IMR-90 (cell line): ENCODE data around the gene SLC35F3. TPM values are rescaled to one million over a fixed set of nuclear protein-coding genes. Genes with fewer than 3 reads are reported as not detected.

Experiments
- ATAC-seq: fragments of 200-7000 bp; cut with Tn5 transposase; 2 replicates; pipeline ENCODE4 v1.9.1; 2020; ENCODE audit warnings: low read depth, mild to moderate bottlenecking, moderate library complexity
- BruUV-seq: library from RNA; stranded (reverse); fragments of 400-500 nt; replicated peaks from 2 replicates; lab custom pipeline; 2021; lab: Mats Ljungman, UMichigan
- CTCF ChIA-PET: fragments of 300-600 bp; formaldehyde crosslinking; extraction: SDS; loops from one replicate; lab custom pipeline; 2021; ENCODE audit warnings: antibody characterized with exemption; lab: Yijun Ruan, JAX
- POLR2A ChIA-PET: fragments of 300-600 bp; sonication (Branson Sonifier 250); formaldehyde crosslinking; loops from one replicate; lab custom pipeline; 2022; ENCODE audit warnings: antibody characterized with exemption; ENCODE audit not compliant: unreplicated experiment; lab: Charles Lee
- DNase-seq: peaks from one replicate; pipeline ENCODE4 v3.0.0; 2013
- H2AFZ ChIP-seq: replicated peaks from 2 replicates; pipeline ENCODE3; 2013; ENCODE audit warnings: low read length, mild to moderate bottlenecking; ENCODE audit not compliant: poor library complexity
- H2AK5ac ChIP-seq: 2 replicates; pipeline ENCODE4 v1.6.1; 2013; ENCODE audit warnings: low read depth, low read length, inconsistent platforms
- H2AK9ac ChIP-seq: replicated peaks from 2 replicates; pipeline ENCODE3; 2013; ENCODE audit warnings: mild to moderate bottlenecking, low read depth, low read length, moderate library complexity; ENCODE audit not compliant: poor library complexity
- H2BK120ac ChIP-seq: 2 replicates; pipeline ENCODE4 v1.6.1; 2013; ENCODE audit warnings: low read depth, low read length, inconsistent platforms
- H2BK15ac ChIP-seq: 3 replicates; pipeline ENCODE4 v1.6.1; 2013; ENCODE audit warnings: low read depth, low read length, inconsistent platforms
- H2BK20ac ChIP-seq: 2 replicates; pipeline ENCODE4 v1.6.1; 2013; ENCODE audit warnings: low read depth, mild to moderate bottlenecking, inconsistent platforms, low read length, moderate library complexity
- H2BK5ac ChIP-seq: 2 replicates; pipeline ENCODE4 v1.6.1; 2013; ENCODE audit warnings: mild to moderate bottlenecking, low read depth, low read length, inconsistent platforms; ENCODE audit not compliant: poor library complexity, severe bottlenecking
- H3K14ac ChIP-seq: replicated peaks from 2 replicates; pipeline ENCODE4 v1.6.1; 2013; ENCODE audit warnings: low read depth, low read length, inconsistent platforms
- H3K18ac ChIP-seq: 2 replicates; pipeline ENCODE4 v1.6.1; 2013; ENCODE audit warnings: low read depth, low read length, control low read depth
- H3K23ac ChIP-seq: 2 replicates; pipeline ENCODE4 v1.6.1; 2013; ENCODE audit warnings: low read depth, low read length, inconsistent platforms
- H3K27ac ChIP-seq: 2 replicates; pipeline ENCODE4 v1.5.1; 2013; ENCODE audit warnings: mild to moderate bottlenecking, control low read depth, low read length; ENCODE audit not compliant: insufficient read depth
- H3K27me3 ChIP-seq: 2 replicates; pipeline ENCODE4 v1.6.1; 2013; ENCODE audit warnings: low read length; ENCODE audit not compliant: control insufficient read depth, insufficient read depth
- H3K36me3 ChIP-seq: 2 replicates; pipeline ENCODE4 v1.6.1; 2013; ENCODE audit warnings: low read length, mixed read lengths; ENCODE audit not compliant: control insufficient read depth, insufficient read depth
- H3K4ac ChIP-seq: 2 replicates; pipeline ENCODE4 v1.6.1; 2013; ENCODE audit warnings: low read depth, low read length, inconsistent platforms
- H3K4me1 ChIP-seq: 2 replicates; pipeline ENCODE4 v1.6.1; 2013; ENCODE audit warnings: low read length, mixed read lengths; ENCODE audit not compliant: control insufficient read depth, insufficient read depth
- H3K4me2 ChIP-seq: 2 replicates; pipeline ENCODE4 v1.6.1; 2013; ENCODE audit warnings: low read depth, mild to moderate bottlenecking, control low read depth, low read length, moderate library complexity
- H3K4me3 ChIP-seq: 2 replicates; pipeline ENCODE4 v1.5.1; 2013; ENCODE audit warnings: low read depth, mild to moderate bottlenecking, control low read depth, low read length, moderate library complexity; ENCODE audit not compliant: insufficient read depth
- H3K56ac ChIP-seq: 2 replicates; pipeline ENCODE4 v1.6.1; 2013; ENCODE audit warnings: low read length, inconsistent platforms; ENCODE audit not compliant: insufficient read depth; ENCODE audit errors: extremely low read depth
- H3K79me1 ChIP-seq, 2 experiments: 2 replicates each; pipeline ENCODE4 v1.6.1; 2013; ENCODE audit warnings: low read length in 2 of 2, inconsistent platforms in 1 of 2, low read depth in 1 of 2
- H3K9ac ChIP-seq: 2 replicates; pipeline ENCODE4 v1.6.1; 2013; ENCODE audit warnings: low read depth, low read length, control low read depth
- H3K9me1 ChIP-seq: 2 replicates; pipeline ENCODE4 v1.6.1; 2013; ENCODE audit warnings: low read length, inconsistent platforms; ENCODE audit not compliant: insufficient read depth
- H3K9me3 ChIP-seq: 2 replicates; pipeline ENCODE4 v1.6.1; 2013; ENCODE audit warnings: low read length; ENCODE audit not compliant: control insufficient read depth, insufficient read depth
- H4K20me1 ChIP-seq: 2 replicates; pipeline ENCODE4 v1.6.1; 2013; ENCODE audit warnings: low read length, inconsistent platforms; ENCODE audit not compliant: insufficient read depth
- H4K5ac ChIP-seq: 2 replicates; pipeline ENCODE4 v1.6.1; 2013; ENCODE audit warnings: mild to moderate bottlenecking, low read depth, low read length, control low read depth
- H4K8ac ChIP-seq, 2 experiments: 2 replicates each; pipeline ENCODE4 v1.6.1; 2013; ENCODE audit warnings: low read depth in 2 of 2, low read length in 2 of 2, control low read depth in 1 of 2, inconsistent platforms in 1 of 2
- H4K91ac ChIP-seq: 2 replicates; pipeline ENCODE4 v1.6.1; 2013; ENCODE audit warnings: low read depth, low read length, inconsistent platforms; ENCODE audit not compliant: insufficient read depth
- ELK1 ChIP-seq: fragments of 150-350 bp; IDR thresholded peaks from 2 replicates; pipeline ENCODE4 v1.6.1; 2016; ENCODE audit warnings: low read depth, mild to moderate bottlenecking, low read length, moderate library complexity, borderline replicate concordance
- MAFK ChIP-seq: IDR thresholded peaks from 2 replicates; pipeline ENCODE4 v1.6.1; 2012; ENCODE audit warnings: low read depth, low read length, improper control_type of control experiment
- MAZ ChIP-seq: IDR thresholded peaks from 2 replicates; pipeline ENCODE4 v1.6.1; 2012; ENCODE audit warnings: low read depth, mild to moderate bottlenecking, low read length, improper control_type of control experiment, moderate library complexity, borderline replicate concordance
- NFE2L2 ChIP-seq: fragments of 150-350 bp; IDR thresholded peaks from 2 replicates; pipeline ENCODE4 v1.6.1; 2016; ENCODE audit warnings: low read depth, mild to moderate bottlenecking, low read length
- POLR2A ChIP-seq: IDR thresholded peaks from 2 replicates; pipeline ENCODE4 v1.6.1; 2012; ENCODE audit warnings: mild to moderate bottlenecking, low read depth, low read length
- RAD21 ChIP-seq: IDR thresholded peaks from 2 replicates; pipeline ENCODE4 v1.6.1; 2012; ENCODE audit warnings: low read length, improper control_type of control experiment
- WGBS, 2 experiments: methylation state at CpG; one replicate each; pipeline versions ENCODE4 v1.1.5 to v1.1.7; 2013; ENCODE audit warnings: missing lambda C conversion rate in 2 of 2; ENCODE audit not compliant: insufficient read length in 1 of 2; ENCODE audit errors: extremely low coverage in 2 of 2; 5-methylcytosine and 5-hydroxymethylcytosine counted together
- dilution Hi-C: fragments of 300-500 bp; cut with HindIII; formaldehyde crosslinking; loops from one replicate; pipeline ENCODE4 v1.14.3; 2018; ENCODE audit warnings: low sequenced_read_pairs; ENCODE audit not compliant: unreplicated experiment
- in situ Hi-C: fragments of 300-500 bp; cut with MboI; formaldehyde crosslinking; loops from 3 replicates; pipeline ENCODE4 v1.14.3; 2019; ENCODE audit warnings: low sequenced_read_pairs, inconsistent platforms, mixed read lengths
- intact Hi-C: fragments of 100-400 bp; cut with micrococcal nuclease; formaldehyde crosslinking; loops from 2 replicates; pipeline ENCODE4 v1.10.0; 2022
- polyA plus RNA-seq, 3 experiments: library from polyadenylated mRNA; depleted of rRNA; stranded (reverse); fragments of >200 nt; gene quantifications; 2 replicates each; pipeline ENCODE4 v1.2.3, GENCODE V29; 2012; ENCODE audit warnings: low replicate concordance in 1 of 3
- total RNA-seq: library from RNA; depleted of rRNA; stranded (reverse); fragments of >200 nt; gene quantifications from 2 replicates; pipeline ENCODE4 v1.2.3, GENCODE V29; 2012

The SLC35F3 gene
- total and polyA plus RNA-seq, 2 of the 4 experiments (the other 2 are of a cell fraction) = under 0.01 to 0.17 TPM

- Histone ChIP-seq H2AK9ac (no peak overlapping the region), H3K27me3 (peaks cover 3% of the 10 kb centered on the region; the same call in 1 of the 2 replicates)
- POLR2A ChIA-PET = no interaction called here
Measured at GRCh38 chr1:234096161-234096770, 191.8 kb downstream of the SLC35F3 start.

More at GRCh38 chr1:234096161-234096770, 191.8 kb downstream of the SLC35F3 start:
- Histone ChIP-seq H2BK120ac (no peak overlapping the region), H4K8ac (no peak overlapping the region), H3K56ac (no peak overlapping the region), H3K9ac (no peak overlapping the region), H3K79me1 (no peaks in the 10 kb centered on the region), H4K5ac (no peak overlapping the region), H3K36me3 (no peaks in the 10 kb centered on the region), H2BK5ac (no peak overlapping the region), H3K4ac (no peak overlapping the region), H3K4me1 (no peaks in the 10 kb centered on the region), H3K9me3 (no peaks in the 10 kb centered on the region), H2AFZ (no peak overlapping the region), H3K14ac (no peak overlapping the region), H2BK15ac (no peak overlapping the region), H3K4me2 (no peak overlapping the region), H2BK20ac (no peak overlapping the region), H2AK5ac (no peak overlapping the region), H3K18ac (no peak overlapping the region), H4K20me1 (no peaks in the 10 kb centered on the region), H3K4me3 (no peak overlapping the region), H3K9me1 (no peaks in the 10 kb centered on the region), H4K91ac (no peak overlapping the region), H3K27ac (no peak overlapping the region), H3K23ac (no peak overlapping the region)
- DNase-seq (no peak), ATAC-seq (no peak)
- CTCF ChIA-PET = no interaction called here
- dilution Hi-C loops (no loop called here), in situ Hi-C loops (no loop called here), intact Hi-C loops (no loop called here)
- no CpG with 5 or more reads among the region's 7 CpGs for WGBS, 2 experiments
- TF ChIP-seq POLR2A (no peak), NFE2L2 (no peak), RAD21 (no peak), MAFK (no peak), ELK1 (no peak), MAZ (no peak)
- no TSS peak for BruUV-seq
